CD14-positive monocyte (primary cell): ENCODE data around the gene IFT122. TPM values are rescaled to one million over a fixed set of nuclear protein-coding genes. Genes with fewer than 3 reads are reported as not detected.

Experiments
- DNase-seq, 3 donors: peaks; one replicate each; pipeline ENCODE4 v3.0.0-alpha.2; 2011 to 2022
- H2AFZ ChIP-seq: 2 replicates; pipeline ENCODE4 v1.6.0; 2012; ENCODE audit warnings: mild to moderate bottlenecking, low read depth, low read length, inconsistent platforms; ENCODE audit not compliant: insufficient read depth, poor library complexity, severe bottlenecking
- H3K27ac ChIP-seq, 2 donors: 1 replicate in 1 of 2; 2 replicates in 1 of 2; pipeline ENCODE4 v1.5.1; 2012 to 2013; ENCODE audit warnings: low read length in 2 of 2, control low read depth in 1 of 2, inconsistent platforms in 1 of 2, low read depth in 1 of 2, mild to moderate bottlenecking in 1 of 2
- H3K27me3 ChIP-seq, 2 donors: one replicate each; pipeline versions ENCODE4 v1.6.0 to v1.6.1; 2011 to 2013; ENCODE audit warnings: low read length in 2 of 2; ENCODE audit not compliant: control insufficient read depth in 2 of 2, insufficient read depth in 2 of 2
- H3K36me3 ChIP-seq, 2 donors: replicated peaks in 1 of 2; 1 replicate in 1 of 2; 2 replicates in 1 of 2; pipeline versions ENCODE4 v1.5.1 to v1.6.1; 2012 to 2013; ENCODE audit warnings: low read length in 2 of 2, control low read depth in 1 of 2, inconsistent platforms in 1 of 2, mild to moderate bottlenecking in 1 of 2; ENCODE audit not compliant: insufficient read depth in 2 of 2, control insufficient read depth in 1 of 2
- H3K4me1 ChIP-seq, 2 donors: 1 replicate in 1 of 2; 2 replicates in 1 of 2; pipeline versions ENCODE4 v1.5.1 to v1.6.1; 2012 to 2013; ENCODE audit warnings: low read length in 2 of 2, control low read depth in 1 of 2, inconsistent platforms in 1 of 2, mild to moderate bottlenecking in 1 of 2, moderate library complexity in 1 of 2; ENCODE audit not compliant: insufficient read depth in 2 of 2, control insufficient read depth in 1 of 2
- H3K4me2 ChIP-seq: replicated peaks from 2 replicates; pipeline ENCODE3; 2012; ENCODE audit warnings: low read length, moderate library complexity, mild to moderate bottlenecking; ENCODE audit not compliant: poor library complexity, severe bottlenecking; ENCODE audit errors: extremely low read depth
- H3K4me3 ChIP-seq, 3 experiments: fragments of 200-600 bp in 1 of 3; sonication (generic) in 1 of 3; replicated peaks in 1 of 3; 1 replicate in 2 of 3; 2 replicates in 1 of 3; pipeline ENCODE4 v1.5.1; 2011 to 2013; ENCODE audit warnings: low read length in 3 of 3, mild to moderate bottlenecking in 3 of 3, control low read depth in 2 of 3, low read depth in 2 of 3, inconsistent platforms in 1 of 3, moderate library complexity in 1 of 3
- H3K79me2 ChIP-seq: 2 replicates; pipeline ENCODE4 v1.6.0; 2012; ENCODE audit warnings: mild to moderate bottlenecking, control low read depth, inconsistent platforms, low read length, moderate library complexity; ENCODE audit not compliant: insufficient read depth
- H3K9ac ChIP-seq: 2 replicates; pipeline ENCODE4 v1.6.0; 2017; ENCODE audit warnings: low read length, mild to moderate bottlenecking; ENCODE audit not compliant: insufficient read depth, poor library complexity, severe bottlenecking
- H3K9me3 ChIP-seq, 2 donors: replicated peaks in 1 of 2; 1 replicate in 1 of 2; 2 replicates in 1 of 2; pipeline versions ENCODE4 v1.5.1 to v1.6.1; 2012 to 2013; ENCODE audit warnings: low read length in 2 of 2, control low read depth in 1 of 2; ENCODE audit not compliant: control insufficient read depth in 1 of 2, insufficient read depth in 1 of 2
- H4K20me1 ChIP-seq: 2 replicates; pipeline ENCODE4 v1.6.0; 2012; ENCODE audit warnings: mild to moderate bottlenecking, low read length, control low read depth, moderate library complexity; ENCODE audit not compliant: insufficient read depth
- H3K27ac Mint-ChIP-seq, 7 donors: one replicate each; pipeline ENCODE4 v1.8.0; 2020; ENCODE audit warnings: mild to moderate bottlenecking in 7 of 7, mixed read lengths in 7 of 7, moderate library complexity in 6 of 7, inconsistent platforms in 2 of 7
- H3K27me3 Mint-ChIP-seq, 3 donors: one replicate each; pipeline ENCODE4 v1.8.0; 2021 to 2022; ENCODE audit warnings: low read depth in 3 of 3, mild to moderate bottlenecking in 3 of 3, mixed read lengths in 3 of 3, moderate library complexity in 3 of 3, inconsistent platforms in 1 of 3
- H3K36me3 Mint-ChIP-seq, 2 donors: one replicate each; pipeline ENCODE4 v1.8.0; 2020; ENCODE audit warnings: mixed read lengths in 2 of 2, inconsistent platforms in 1 of 2, mild to moderate bottlenecking in 1 of 2
- H3K4me1 Mint-ChIP-seq: one replicate; pipeline ENCODE4 v1.8.0; 2020; ENCODE audit warnings: mild to moderate bottlenecking, mixed read lengths
- H3K4me3 Mint-ChIP-seq, 2 donors: one replicate each; pipeline ENCODE4 v1.8.0; 2020; ENCODE audit warnings: mild to moderate bottlenecking in 2 of 2, mixed read lengths in 2 of 2, moderate library complexity in 1 of 2
- H3K9me3 Mint-ChIP-seq, 7 donors: one replicate each; pipeline ENCODE4 v1.8.0; 2020 to 2022; ENCODE audit warnings: mixed read lengths in 7 of 7, mild to moderate bottlenecking in 6 of 7, moderate library complexity in 6 of 7, inconsistent platforms in 2 of 7
- CTCF ChIP-seq: fragments of 200-600 bp; IDR thresholded peaks from one replicate; pipeline ENCODE4 v1.8.0; 2022; ENCODE audit warnings: antibody characterized with exemption, mild to moderate bottlenecking
- WGBS: methylation state at CpG from one replicate; pipeline ENCODE4 v1.1.5; 2013; ENCODE audit warnings: missing lambda C conversion rate; ENCODE audit not compliant: insufficient coverage; 5-methylcytosine and 5-hydroxymethylcytosine counted together
- intact Hi-C, 2 donors: fragments of 100-400 bp; cut with micrococcal nuclease; formaldehyde crosslinking; loops; one replicate each; pipeline versions ENCODE4 v1.15.0 to v1.15.1; 2023
- polyA plus RNA-seq, 3 donors: library from polyadenylated mRNA; depleted of rRNA in 1 of 3; unstranded in 2 of 3; stranded (reverse) in 1 of 3; fragments of 300-500 nt in 2 of 3; fragments of >200 nt in 1 of 3; fragmentation: Illumina TruSeq in 2 of 3; gene quantifications; 1 replicate in 2 of 3; 2 replicates in 1 of 3; pipeline ENCODE4 v1.2.3, GENCODE V29; 2012 to 2021

IFT122 gene
- polyA plus RNA-seq, 3 donors: 3.3 to 12.2 (median 3.6) TPM

- H3K27me3 Mint-ChIP-seq: peaks cover 0 to 1% (median 0%) of the 10 kb centered on the region in 3 donors
- H3K4me1 ChIP-seq: peaks cover 18% of the 10 kb centered on the region in 2 donors
- no peaks in the 10 kb centered on the region for H3K79me2 ChIP-seq
- H2AFZ ChIP-seq: no peak overlapping the region
- H3K36me3 Mint-ChIP-seq: peaks cover 55 to 58% of the 10 kb centered on the region in 2 donors
- no peaks in the 10 kb centered on the region for H3K9me3 ChIP-seq
- H3K4me1 Mint-ChIP-seq: peaks cover 23% of the 10 kb centered on the region
- H3K4me3 Mint-ChIP-seq: no peak overlapping the region
- no peak overlapping the region for H3K9ac ChIP-seq
- no peak for TF ChIP-seq CTCF
- no peaks in the 10 kb centered on the region for H3K9me3 Mint-ChIP-seq
- peaks cover 35 to 70% of the 10 kb centered on the region in 2 donors for H3K36me3 ChIP-seq
- no peaks in the 10 kb centered on the region for H3K27me3 ChIP-seq
- H3K27ac ChIP-seq: no peak overlapping the region
- WGBS: 76% methylated on average over 10 of the region's 12 CpGs
- H3K4me3 ChIP-seq: no peak overlapping the region
- intact Hi-C loops: loop anchor here in 1 of 2 donors (10.0 kb wide), 1 partner anchor 453 kb away; no protein-coding TSS in a partner anchor
- peak overlapping the region in 4 of 7 donors; percentile 43 to 63 (median 56) for H3K27ac Mint-ChIP-seq
- DNase-seq: no peak
- H4K20me1 ChIP-seq: no peaks in the 10 kb centered on the region
- H3K4me2 ChIP-seq: no peak overlapping the region
These were observed 41.8 kb downstream of the IFT122 start for GRCh38 chr3:129481766-129482332.

- intact Hi-C loops: loop anchor here in 1 of 2 donors (10.0 kb wide), 1 partner anchor 452 kb away; no protein-coding TSS in a partner anchor
- no peak overlapping the region for H3K4me3 ChIP-seq
- no peaks in the 10 kb centered on the region for H3K79me2 ChIP-seq
- H2AFZ ChIP-seq: no peak overlapping the region
- H3K9me3 Mint-ChIP-seq: peaks cover 0 to under 1% (median 0%) of the 10 kb centered on the region in 7 donors
- peak overlapping the region in 1 of 2 donors; percentile 41 for H3K27ac ChIP-seq
- peaks cover 51 to 55% of the 10 kb centered on the region in 2 donors for H3K36me3 Mint-ChIP-seq
- H3K4me1 ChIP-seq: peaks cover 22 to 27% of the 10 kb centered on the region in 2 donors
- no peak overlapping the region for H3K4me2 ChIP-seq
- no CpG with 5 or more reads among the region's 1 CpG for WGBS
- H3K27ac Mint-ChIP-seq: peak overlapping the region in 1 of 7 donors; percentile 63
- no peaks in the 10 kb centered on the region for H4K20me1 ChIP-seq
- H3K4me1 Mint-ChIP-seq: peaks cover 31% of the 10 kb centered on the region
- no peak overlapping the region for H3K4me3 Mint-ChIP-seq
- peaks cover 28 to 62% of the 10 kb centered on the region in 2 donors for H3K36me3 ChIP-seq
- no peak for DNase-seq
- H3K9ac ChIP-seq: no peak overlapping the region
- peaks cover 0 to 1% (median 0%) of the 10 kb centered on the region in 3 donors for H3K27me3 Mint-ChIP-seq
- H3K9me3 ChIP-seq: no peaks in the 10 kb centered on the region
- H3K27me3 ChIP-seq: no peaks in the 10 kb centered on the region
- TF ChIP-seq CTCF: no peak
These were observed 42.7 kb downstream of the IFT122 start for GRCh38 chr3:129482721-129483120.
